ENCODE results near the gene SMTNL2.

SMTNL2 gene

GRCh38 chr17:4553669-4554068 lies 30.7 kb upstream of the SMTNL2 start:
- peak overlapping the region; percentile 97 for H3K4me3 ChIP-seq (ENCODE audit: low read depth, low read length)
- H3K36me3 ChIP-seq (replicated peaks), result peaks cover 41% of the 10 kb centered on the region
- in situ Hi-C loops (cut with HindIII; ENCODE audit: low pct_ligation_motif_present, low sequenced_read_pairs), result no loop called here
- DNase-seq, result no peak
- TF ChIP-seq, protein P1, sequence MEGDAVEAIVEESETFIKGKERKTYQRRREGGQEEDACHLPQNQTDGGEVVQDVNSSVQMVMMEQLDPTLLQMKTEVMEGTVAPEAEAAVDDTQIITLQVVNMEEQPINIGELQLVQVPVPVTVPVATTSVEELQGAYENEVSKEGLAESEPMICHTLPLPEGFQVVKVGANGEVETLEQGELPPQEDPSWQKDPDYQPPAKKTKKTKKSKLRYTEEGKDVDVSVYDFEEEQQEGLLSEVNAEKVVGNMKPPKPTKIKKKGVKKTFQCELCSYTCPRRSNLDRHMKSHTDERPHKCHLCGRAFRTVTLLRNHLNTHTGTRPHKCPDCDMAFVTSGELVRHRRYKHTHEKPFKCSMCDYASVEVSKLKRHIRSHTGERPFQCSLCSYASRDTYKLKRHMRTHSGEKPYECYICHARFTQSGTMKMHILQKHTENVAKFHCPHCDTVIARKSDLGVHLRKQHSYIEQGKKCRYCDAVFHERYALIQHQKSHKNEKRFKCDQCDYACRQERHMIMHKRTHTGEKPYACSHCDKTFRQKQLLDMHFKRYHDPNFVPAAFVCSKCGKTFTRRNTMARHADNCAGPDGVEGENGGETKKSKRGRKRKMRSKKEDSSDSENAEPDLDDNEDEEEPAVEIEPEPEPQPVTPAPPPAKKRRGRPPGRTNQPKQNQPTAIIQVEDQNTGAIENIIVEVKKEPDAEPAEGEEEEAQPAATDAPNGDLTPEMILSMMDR (IDR thresholded peaks at IDR 0.05; ENCODE audit: low read depth, low read length, missing control alignments), result no peak
- H3K27me3 ChIP-seq (replicated peaks), result no peaks in the 10 kb centered on the region
- no peak overlapping the region for H3K27ac ChIP-seq

GRCh38 chr17:4554441-4554996 lies 29.8 kb upstream of the SMTNL2 start:
- H3K27ac ChIP-seq, result peak overlapping the region; percentile 1
- in situ Hi-C loops (cut with HindIII; ENCODE audit: low pct_ligation_motif_present, low sequenced_read_pairs), result no loop called here
- H3K27me3 ChIP-seq (replicated peaks), result no peaks in the 10 kb centered on the region
- peaks cover 33% of the 10 kb centered on the region for H3K36me3 ChIP-seq (replicated peaks)
- no peak for DNase-seq
- TF ChIP-seq, protein P1 (IDR thresholded peaks at IDR 0.05; ENCODE audit: low read depth, low read length, missing control alignments), result no peak
- H3K4me3 ChIP-seq (ENCODE audit: low read depth, low read length), result peak overlapping the region; percentile 97

GRCh38 chr17:4554997-4555799 lies 29.1 kb upstream of the SMTNL2 start, which contains the start of gene MYBBP1A:
Gene MYBBP1A, minus strand, starts transcription at chr17:4555384. Its CDS starts 60 bp downstream, at chr17:4555324.
- in situ Hi-C loops (cut with HindIII; ENCODE audit: low pct_ligation_motif_present, low sequenced_read_pairs), result no loop called here
- no peaks in the 10 kb centered on the region for H3K27me3 ChIP-seq (replicated peaks)
- H3K4me3 ChIP-seq (ENCODE audit: low read depth, low read length), result peak within 1 kb of the TSS; percentile 97
- H3K27ac ChIP-seq, result peak within 1 kb of the TSS; percentile 46
- peak; percentile 89 for DNase-seq
- TF ChIP-seq, protein P1 (IDR thresholded peaks at IDR 0.05; ENCODE audit: low read depth, low read length, missing control alignments), result peak; percentile 32
- peaks cover 28% of the 10 kb centered on the region for H3K36me3 ChIP-seq (replicated peaks)

DNA sequence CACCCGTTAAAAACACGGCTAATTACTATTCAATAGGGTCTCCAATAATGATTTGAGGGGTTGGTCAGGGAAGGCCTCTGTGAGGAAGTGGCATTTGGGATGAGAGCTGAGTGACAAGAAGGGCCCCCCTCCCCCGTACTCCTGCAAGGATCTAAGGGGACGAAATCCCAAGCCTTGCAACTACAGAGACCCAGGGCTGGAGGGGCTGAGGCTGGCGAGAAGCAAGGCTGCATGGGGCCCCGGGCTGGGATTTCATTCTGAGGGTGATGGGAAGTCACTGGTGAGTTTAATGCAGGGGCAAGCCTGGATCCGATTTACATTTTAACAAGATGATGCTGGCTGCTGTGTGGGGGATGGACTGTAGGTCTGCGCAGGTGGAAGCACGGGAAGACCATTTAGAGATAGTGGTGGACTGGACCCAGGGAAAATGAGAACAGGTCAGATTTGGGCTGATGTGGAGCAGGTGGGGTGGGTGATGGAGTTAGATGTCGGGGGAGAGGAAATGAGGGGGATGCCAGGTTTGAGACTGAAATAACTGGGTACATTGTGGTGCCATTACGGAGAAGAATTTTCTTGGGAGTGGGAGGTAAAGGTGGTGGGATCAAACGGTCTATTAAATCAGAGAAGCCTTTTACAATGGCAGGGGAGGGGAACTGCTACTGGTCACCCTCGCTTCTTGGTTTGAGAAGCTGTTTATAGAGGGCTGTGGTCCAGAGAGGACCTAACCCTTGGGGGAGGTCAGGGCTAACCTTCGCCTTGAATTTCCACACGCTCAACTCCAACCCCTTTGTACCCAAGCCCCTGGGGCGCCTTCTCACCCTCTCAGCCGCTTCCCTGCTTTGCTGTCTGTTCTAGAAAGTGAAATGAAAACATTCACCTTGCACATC lies 28.2 kb upstream of the SMTNL2 start:
- H3K27me3 ChIP-seq (replicated peaks), result no peaks in the 10 kb centered on the region
- DNase-seq, result no peak
- in situ Hi-C loops (cut with HindIII; ENCODE audit: low pct_ligation_motif_present, low sequenced_read_pairs), result no loop called here
- peak overlapping the region; percentile 97 for H3K4me3 ChIP-seq (ENCODE audit: low read depth, low read length)
- TF ChIP-seq, protein P1 (IDR thresholded peaks at IDR 0.05; ENCODE audit: low read depth, low read length, missing control alignments), result no peak
- no peak overlapping the region for H3K27ac ChIP-seq
- H3K36me3 ChIP-seq (replicated peaks), result peaks cover 19% of the 10 kb centered on the region

GRCh38 chr17:4556996-4557395 lies 27.3 kb upstream of the SMTNL2 start:
- no peak overlapping the region for H3K27ac ChIP-seq
- H3K4me3 ChIP-seq (ENCODE audit: low read depth, low read length), result no peak overlapping the region
- peaks cover 12% of the 10 kb centered on the region for H3K36me3 ChIP-seq (replicated peaks)
- DNase-seq, result no peak
- in situ Hi-C loops (cut with HindIII; ENCODE audit: low pct_ligation_motif_present, low sequenced_read_pairs), result no loop called here
- TF ChIP-seq, protein P1 (IDR thresholded peaks at IDR 0.05; ENCODE audit: low read depth, low read length, missing control alignments), result no peak
- H3K27me3 ChIP-seq (replicated peaks), result no peaks in the 10 kb centered on the region
